ENCODE measurements around the gene TRAF3IP3.

TRAF3IP3 gene

DNA sequence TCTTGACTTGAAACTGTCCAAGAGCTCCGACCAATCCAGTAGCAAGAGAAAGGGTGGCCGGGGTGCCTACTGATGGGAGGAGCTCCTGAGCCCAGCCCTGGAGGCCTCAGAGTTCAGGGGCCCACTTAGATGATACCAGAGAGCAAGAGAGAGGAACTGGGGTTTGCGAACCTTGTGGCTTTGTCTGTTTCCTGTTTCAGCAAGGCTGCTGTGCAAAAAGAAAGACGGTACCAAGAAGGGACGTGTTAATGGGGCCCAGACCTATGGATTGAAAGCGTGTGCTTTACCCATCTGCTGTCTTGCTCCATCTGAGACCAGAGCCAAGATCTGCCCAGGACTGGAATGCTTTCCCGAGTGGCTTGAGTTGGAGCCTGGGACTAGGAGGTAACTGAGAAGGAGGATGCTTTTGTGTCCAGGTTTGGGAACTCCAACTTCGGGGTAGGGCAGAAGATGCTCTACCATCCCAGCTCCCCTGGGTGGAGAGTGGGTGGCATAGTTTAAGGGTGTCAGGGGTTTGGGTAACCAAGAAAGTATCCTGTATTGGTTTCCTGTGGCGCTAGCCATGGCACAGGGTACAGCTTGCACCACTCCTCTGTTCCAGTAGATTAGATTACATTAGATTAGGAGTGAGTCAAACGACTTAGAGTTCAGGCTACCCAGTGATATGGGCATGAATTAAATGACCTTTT lies at the start of gene TRAF3IP3:
Gene TRAF3IP3 (plus strand): TSS at position 128 of the 689 bp plus-strand sequence. CDS start 3,987 bp downstream, outside the sequence.
- DNase-seq: peak; percentile 97

DNA sequence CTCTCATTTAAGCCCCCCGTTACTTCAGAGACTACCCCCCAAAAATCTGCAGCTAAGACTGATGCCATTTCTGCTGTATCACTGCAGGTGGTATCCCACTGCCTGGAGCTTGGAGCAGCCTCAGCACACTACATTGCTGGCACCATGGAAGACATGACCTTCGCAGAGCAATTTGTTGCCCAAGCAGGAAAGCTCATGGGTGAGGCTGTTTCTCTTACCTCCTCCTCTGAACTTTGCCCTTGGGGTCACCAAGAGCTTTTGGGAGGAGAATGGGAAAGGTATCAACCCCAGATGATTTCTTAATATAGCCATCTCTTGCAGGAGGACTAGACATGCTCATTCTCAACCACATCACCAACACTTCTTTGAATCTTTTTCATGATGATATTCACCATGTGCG lies 49.2 kb upstream of the TRAF3IP3 start:
- no peak for DNase-seq

GRCh38 chr1:209707308-209707707 lies 48.5 kb upstream of the TRAF3IP3 start:
- no peak for DNase-seq

DNA sequence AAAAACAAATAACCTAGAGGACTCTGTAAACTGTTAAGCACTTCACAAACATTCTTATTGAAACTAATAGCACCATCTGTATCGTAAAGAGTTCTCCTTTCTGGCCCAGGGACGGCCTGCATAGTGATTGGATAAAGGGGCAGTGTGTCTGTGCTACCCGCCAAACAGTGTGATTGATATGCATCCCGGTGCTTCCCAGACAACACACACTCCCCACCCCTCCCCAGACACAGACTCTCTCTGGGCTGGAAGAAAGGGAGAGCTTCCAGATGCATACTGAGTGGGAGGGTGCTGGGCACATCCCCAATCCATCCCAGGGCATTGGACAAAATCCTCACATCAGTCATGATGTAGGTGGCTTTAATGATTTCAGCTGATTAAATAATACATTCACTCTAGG lies 47.6 kb upstream of the TRAF3IP3 start:
- DNase-seq: no peak

- DNase-seq: no peak
Observed at GRCh38 chr1:209710093-209710492, 45.8 kb upstream of the TRAF3IP3 start.

GRCh38 chr1:209710847-209711246 lies 45.0 kb upstream of the TRAF3IP3 start:
- DNase-seq: no peak

GRCh38 chr1:209714338-209714737 lies 41.5 kb upstream of the TRAF3IP3 start:
- DNase-seq: no peak

- no peak for DNase-seq
Observed at GRCh38 chr1:209715314-209715713, 40.5 kb upstream of the TRAF3IP3 start.

GRCh38 chr1:209717818-209718217 lies 38.0 kb upstream of the TRAF3IP3 start:
- DNase-seq: no peak

DNA sequence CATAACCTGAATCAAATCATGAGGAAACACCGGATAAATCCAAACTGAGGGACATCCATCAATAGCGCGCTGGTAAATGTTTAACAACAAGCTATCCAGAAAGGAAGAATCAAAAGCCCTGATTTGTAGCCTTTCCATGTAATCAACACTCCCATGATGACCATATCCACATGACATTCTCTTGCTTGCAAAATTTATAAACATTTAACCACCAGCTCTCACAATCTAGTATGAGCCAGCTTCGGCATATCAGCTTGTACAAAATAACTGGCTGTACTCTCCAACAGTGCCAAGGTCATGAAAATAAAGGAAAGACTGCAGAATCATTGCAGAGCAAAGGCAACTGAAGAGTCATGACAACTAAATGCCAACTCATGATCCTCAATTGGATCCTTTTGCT lies 35.5 kb upstream of the TRAF3IP3 start:
- no peak for DNase-seq

DNA sequence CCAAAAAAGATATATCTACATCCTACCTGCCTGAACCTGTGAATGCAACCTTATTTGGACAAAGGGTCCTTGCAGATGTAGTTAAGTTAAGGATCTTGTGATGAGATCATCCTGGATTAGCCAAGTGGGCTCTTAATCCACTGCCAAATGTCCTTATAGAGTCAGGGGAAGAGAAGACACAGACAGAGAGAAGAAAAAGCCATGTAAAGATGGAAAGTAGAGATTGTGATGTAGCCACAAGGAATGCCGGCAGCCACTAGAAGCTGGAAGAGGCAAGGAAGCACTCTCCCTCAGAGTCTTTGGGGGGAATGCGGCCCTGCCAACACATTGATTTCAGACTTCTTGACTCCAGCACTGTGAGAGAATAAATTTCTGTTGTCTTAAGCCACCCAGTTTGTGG lies 35.0 kb upstream of the TRAF3IP3 start:
- DNase-seq: no peak

- DNase-seq: no peak
Observed at GRCh38 chr1:209721323-209721722, 34.5 kb upstream of the TRAF3IP3 start.

- DNase-seq: no peak
Observed at GRCh38 chr1:209723265-209723664, 32.6 kb upstream of the TRAF3IP3 start.

- no peak for DNase-seq
Observed at GRCh38 chr1:209723756-209724693, 31.8 kb upstream of the TRAF3IP3 start.

DNA sequence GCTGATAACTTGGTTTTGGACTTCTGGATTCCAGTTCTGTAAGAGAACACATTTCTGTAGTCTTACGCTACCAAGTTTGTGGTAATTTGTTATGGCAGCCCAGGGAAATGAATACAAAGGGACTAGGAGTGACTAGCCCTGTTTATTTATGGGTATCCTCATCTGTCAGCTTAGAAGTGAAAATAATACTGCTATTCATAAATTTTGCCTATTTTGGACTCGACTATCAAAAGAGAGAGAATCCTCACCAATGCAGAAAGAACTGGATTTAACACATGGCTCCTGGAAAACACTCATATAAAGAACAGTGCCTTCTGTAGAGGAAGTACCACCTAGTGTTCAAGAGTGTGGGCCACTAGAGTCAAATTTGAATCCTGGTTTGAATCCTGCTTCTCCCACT lies 28.6 kb upstream of the TRAF3IP3 start:
- DNase-seq: no peak

DNA sequence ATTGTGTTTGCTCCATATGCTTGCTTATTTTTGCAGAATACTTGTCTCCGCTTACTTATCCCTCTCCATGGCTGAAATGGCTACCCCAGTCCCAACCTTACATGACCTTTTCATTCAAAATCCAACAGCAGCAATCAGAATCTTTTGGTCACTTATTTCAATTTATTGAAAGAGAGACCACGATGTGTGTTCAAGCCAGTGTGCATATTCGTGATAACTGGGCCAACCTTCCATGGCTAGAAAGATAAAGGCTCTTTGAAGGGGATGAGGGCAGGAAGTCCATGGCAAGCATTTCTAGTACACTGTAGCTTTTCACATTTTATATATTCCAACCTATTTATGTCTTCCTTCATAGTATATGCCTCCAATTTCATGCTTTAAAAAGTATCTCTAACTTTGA lies 28.1 kb upstream of the TRAF3IP3 start:
- no peak for DNase-seq

DNA sequence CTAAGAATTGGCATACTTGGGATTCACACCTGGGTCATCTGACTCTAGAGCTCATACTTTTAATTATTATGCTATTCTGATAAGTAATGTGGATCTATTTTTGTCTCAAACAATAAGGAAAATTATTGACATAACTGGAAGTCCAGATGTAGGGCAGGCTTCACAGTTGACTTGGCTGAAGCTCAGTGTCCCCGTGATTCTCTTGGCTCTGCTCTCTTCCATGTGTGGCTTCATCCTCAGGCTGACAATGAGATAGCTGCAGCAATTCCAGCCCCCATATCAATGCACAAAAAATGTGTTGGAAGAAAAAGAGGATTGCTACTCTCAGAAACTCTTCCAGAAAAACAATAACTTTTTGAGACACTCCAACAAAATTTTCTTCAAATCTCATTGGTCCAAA lies 27.4 kb upstream of the TRAF3IP3 start:
- no peak for DNase-seq

GRCh38 chr1:209729436-209729835 lies 26.4 kb upstream of the TRAF3IP3 start:
- peak; percentile 26 for DNase-seq

DNA sequence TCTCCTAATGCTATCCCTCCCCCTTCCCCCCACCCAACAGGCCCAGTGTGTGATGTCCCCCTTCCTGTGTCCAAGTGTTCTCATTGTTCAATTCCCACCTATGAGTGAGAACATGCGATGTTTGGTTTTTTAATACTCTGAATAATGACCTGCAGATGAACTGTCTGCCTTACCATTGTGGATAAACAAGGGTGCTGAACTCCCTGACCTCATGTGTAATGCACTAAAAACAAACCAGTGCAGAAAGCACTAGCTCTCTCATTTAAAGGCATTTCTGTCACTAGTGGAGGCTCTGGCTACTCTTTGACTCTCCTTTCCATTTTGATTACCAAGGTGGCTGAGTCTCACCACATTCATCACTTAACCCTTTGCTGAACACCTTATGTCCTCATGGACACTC lies 23.1 kb upstream of the TRAF3IP3 start:
- no peak for DNase-seq

- peak; percentile 94 for DNase-seq
Observed at GRCh38 chr1:209733409-209734192, 22.3 kb upstream of the TRAF3IP3 start.

- DNase-seq: no peak
Observed at GRCh38 chr1:209736490-209737117, 19.2 kb upstream of the TRAF3IP3 start.

GRCh38 chr1:209737118-209737505 lies 18.7 kb upstream of the TRAF3IP3 start:
- DNase-seq: no peak

DNA sequence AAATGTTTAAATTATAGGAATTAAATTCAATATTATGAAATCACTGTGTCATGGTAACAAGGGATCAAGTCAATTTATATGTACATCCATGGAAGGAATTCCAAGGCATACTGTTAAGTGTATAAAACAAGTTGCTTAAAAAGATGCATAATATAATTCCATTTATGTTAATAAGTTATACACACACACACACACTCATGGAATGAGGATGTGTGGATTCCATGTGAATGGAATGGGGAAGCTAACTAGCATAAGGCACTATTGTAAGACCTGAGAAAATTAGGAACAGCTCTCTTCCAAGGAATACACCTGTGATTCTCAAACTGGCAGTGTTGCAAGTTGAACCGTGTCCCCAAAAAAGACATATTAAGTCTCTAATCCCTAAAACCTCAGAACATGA lies 17.6 kb upstream of the TRAF3IP3 start:
- no peak for DNase-seq
